ELF-1 (cell line): ENCODE measurements around the gene SPATA46.
A peak's percentile ranks its signal among the peaks of the same experiment; 100 is the strongest.

ENCODE experiments used
- DNase-seq: peaks from one replicate; pipeline ENCODE4 v3.0.0-alpha.2; 2016; ENCODE audit warnings: low read depth, low spot score

SPATA46 gene

GRCh38 chr1:162374406-162374805 is 2.2 kb downstream of the SPATA46 start:
- DNase-seq, result no peak

DNA sequence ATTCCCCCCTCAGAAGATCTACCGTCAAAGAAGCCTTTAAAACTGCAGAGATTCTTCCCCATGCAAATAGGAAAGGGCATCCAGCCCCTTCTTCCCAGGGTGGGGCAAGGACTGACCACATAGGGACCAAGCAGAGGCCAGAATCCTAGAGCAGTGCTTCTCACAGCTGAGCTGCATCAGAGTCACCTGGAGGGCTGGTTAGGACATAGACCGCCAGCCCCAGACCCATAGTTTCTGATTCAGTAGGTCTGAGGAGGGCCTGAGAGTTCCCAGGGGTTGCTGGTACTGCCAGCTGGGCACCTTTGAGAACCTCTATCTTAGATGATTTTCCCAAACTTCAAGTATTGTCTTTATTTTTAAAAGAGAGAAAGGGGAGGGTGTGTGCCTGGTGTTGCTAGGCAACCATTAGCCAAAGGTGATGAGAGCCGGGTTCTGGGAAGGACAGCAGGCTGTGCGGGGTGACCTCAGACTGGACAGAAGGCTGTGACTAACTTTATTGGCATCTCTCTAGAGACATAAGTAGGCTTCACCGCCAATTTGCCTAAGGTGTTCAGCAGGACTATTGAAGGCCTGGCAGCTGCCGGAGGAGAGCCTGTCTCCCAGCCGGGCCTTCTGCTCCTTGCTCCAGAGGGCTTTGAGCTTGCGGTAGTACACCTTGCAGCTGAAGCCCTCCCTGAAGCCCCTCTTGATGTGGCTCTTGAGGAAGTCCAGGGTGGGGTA is 3.0 kb downstream of the SPATA46 start:
- peak; percentile 57 for DNase-seq

GRCh38 chr1:162373072-162373427 is 3.6 kb downstream of the SPATA46 start:
- no peak for DNase-seq

DNA sequence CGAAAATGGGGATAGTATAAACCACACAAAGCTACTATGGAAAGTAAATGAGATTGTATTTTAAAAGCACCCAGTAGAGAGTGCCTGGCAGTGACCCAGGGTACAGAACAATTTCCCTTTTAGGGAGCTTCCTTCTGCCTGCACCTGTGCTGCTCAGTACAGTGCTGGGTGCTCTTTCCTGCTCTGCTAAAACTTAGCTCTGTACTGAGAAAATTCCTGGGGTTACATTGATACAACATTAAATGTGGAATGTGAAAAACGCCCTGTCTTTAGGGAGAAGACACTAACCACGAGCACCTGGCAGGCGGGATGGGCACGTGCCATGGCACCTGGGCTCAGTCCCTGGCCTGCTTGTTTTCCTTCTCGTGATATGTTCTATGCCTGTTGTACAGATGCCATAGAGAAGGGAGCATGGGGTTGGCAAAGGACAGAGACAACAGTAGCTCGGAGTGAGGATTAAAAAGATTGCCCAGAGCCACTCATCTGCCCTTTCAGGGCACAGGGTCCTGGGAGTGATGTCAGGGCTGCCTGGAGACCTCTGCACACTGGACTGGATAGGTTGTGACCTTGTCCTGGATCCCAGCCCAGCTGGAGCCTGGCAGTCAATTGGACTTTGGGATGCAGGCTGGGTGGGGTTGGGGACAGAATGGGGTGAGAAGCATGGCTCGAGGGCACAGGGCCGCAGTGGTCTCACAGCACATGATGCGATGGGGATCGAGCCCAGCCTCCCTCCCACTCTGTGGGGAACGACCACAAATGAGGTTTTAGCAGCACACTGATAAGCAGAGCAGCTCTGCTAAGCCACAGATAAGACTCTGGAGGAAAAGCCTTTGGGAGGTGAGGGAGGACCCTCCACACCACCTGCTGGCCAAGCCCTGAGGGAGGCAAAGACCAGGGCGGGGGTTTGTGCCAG is 4.2 kb downstream of the SPATA46 start:
- DNase-seq, result no peak

- no peak for DNase-seq
Observed at GRCh38 chr1:162371611-162372010, 5.0 kb downstream of the SPATA46 start.

- no peak for DNase-seq
Observed at GRCh38 chr1:162370721-162371120, 5.9 kb downstream of the SPATA46 start.

- no peak for DNase-seq
Observed at GRCh38 chr1:162370161-162370560, 6.5 kb downstream of the SPATA46 start.

DNA sequence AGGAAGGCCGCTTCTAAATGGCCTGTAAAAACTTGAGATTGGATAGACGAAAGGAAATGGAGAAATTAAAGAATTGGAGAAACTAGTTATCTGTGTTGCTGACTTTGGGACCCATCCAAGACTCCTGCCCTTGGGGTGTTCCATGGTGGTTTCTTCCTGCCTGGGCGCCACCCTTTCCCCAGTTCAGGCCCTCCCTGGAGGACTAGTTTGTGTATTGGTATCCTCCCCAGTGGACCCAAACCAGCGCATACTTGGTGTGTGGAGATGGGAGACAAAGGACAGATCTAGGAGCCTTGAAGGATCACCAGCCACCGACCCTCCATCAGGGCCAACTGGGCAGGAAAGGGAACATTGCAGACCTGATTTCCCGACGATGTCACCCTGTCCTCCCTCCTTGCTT is 7.1 kb downstream of the SPATA46 start:
- DNase-seq, result no peak

DNA sequence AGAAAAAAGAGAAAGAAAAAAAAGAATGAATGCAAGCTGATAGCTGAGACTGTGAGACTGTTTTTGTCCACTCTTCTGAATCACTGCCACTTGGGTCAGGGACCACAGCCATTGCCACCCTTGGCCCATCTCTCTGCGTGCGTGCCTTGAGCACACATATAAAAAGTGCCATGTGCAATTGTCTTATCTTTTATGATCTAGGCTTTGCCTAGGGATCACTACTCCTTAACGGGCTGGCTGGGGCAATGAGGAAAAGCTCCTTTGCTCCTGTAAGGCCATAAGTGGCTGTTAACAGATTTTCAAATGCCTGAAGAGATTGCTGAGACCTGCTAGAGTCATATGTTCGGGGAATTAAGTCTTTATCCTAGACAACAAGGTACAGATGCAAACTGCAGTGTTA is 8.2 kb downstream of the SPATA46 start:
- no peak for DNase-seq

DNA sequence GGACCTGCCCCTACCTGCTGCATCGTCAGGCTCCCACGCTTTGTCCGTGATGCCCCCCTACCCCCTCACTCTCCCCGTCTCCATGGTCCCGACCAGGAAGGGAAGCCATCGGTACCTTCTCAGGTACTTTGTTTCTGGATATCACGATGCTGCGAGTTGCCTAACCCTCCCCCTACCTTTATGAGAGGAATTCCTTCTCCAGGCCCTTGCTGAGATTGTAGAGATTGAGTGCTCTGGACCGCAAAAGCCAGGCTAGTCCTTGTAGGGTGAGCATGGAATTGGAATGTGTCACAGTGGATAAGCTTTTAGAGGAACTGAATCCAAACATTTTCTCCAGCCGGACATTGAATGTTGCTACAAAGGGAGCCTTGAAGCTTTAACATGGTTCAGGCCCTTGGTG is 8.9 kb downstream of the SPATA46 start:
- DNase-seq, result no peak

DNA sequence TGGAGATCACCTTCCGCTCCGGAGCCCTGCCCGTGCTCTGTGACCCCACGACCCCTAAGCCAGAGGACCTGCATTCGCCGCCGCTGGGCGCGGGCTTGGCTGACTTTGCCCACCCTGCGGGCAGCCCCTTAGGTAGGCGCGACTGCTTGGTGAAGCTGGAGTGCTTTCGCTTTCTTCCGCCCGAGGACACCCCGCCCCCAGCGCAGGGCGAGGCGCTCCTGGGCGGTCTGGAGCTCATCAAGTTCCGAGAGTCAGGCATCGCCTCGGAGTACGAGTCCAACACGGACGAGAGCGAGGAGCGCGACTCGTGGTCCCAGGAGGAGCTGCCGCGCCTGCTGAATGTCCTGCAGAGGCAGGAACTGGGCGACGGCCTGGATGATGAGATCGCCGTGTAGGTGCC is 9.6 kb downstream of the SPATA46 start:
- no peak for DNase-seq

GRCh38 chr1:162366671-162367070 is 10.0 kb downstream of the SPATA46 start:
- DNase-seq, result no peak

- DNase-seq, result no peak
Observed at GRCh38 chr1:162366149-162366548, 10.5 kb downstream of the SPATA46 start.

DNA sequence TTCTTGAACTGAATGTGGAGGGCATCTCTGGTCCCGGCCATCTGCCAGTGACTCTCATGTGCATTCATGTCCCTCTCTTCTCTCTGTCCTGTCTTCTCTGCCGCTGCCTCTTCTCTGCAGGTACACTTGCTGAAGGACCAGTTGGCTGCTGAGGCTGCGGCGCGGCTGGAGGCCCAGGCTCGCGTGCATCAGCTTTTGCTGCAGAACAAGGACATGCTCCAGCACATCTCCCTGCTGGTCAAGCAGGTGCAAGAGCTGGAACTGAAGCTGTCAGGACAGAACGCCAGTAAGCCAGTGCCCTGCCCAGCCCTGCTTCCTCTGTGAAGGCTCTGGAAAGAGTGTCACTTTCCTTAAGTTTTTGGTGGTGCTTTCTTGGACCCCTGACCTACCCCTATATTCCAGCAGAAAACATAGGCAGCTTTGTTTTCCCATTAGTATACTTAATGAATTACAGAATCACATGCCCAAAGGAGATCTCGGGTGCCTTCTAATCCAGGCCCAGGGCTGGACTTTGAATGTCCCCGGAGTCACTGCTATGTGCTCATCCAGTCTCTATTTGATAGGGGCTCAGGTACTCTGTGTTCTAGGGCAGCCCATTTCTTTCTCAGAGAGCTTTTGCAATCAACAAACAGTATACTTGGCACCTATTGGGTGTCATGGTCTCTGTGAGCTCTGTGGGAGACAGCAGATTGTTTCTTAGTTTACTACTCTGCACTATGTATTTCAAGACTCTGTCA is 11.2 kb downstream of the SPATA46 start:
- DNase-seq, result no peak

DNA sequence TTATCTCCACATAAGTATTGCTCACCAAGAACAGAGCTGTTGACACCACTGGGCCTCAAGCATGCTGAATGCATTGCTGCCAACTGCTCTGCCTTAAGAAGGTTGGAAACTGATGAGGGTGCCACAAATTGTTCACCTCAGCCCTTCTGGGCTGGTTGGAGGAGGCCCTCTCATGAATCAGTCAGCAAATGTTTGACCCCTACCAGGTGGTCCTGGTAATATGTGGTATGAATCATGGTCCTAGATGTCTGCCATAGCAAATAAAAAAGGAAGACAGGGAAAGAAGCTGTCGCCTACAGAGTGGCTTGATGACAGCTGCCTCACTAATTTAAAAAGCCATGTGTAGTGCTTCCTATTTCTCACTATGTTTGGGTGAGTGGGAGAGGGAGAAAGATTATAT is 12.2 kb downstream of the SPATA46 start:
- no peak for DNase-seq

DNA sequence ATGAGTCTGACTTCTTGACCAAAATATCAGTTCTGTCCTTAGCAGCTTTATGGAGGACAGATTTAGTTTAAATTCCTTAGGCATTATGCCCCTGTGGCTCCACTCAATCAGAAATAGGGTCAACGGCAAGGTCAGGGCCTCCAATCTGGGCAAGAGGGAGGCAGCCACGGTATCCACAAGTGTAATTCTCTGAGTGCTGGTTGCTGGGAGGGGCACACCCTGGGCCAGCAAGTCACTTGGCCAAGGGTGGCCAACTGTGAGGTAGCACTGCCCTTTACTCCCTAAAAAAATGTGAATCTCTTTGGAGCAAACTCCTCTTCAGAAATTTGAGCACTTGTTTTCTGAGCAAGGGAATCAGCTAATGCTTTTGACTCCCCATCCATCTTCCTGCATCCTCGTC is 12.8 kb downstream of the SPATA46 start:
- DNase-seq, result no peak

DNA sequence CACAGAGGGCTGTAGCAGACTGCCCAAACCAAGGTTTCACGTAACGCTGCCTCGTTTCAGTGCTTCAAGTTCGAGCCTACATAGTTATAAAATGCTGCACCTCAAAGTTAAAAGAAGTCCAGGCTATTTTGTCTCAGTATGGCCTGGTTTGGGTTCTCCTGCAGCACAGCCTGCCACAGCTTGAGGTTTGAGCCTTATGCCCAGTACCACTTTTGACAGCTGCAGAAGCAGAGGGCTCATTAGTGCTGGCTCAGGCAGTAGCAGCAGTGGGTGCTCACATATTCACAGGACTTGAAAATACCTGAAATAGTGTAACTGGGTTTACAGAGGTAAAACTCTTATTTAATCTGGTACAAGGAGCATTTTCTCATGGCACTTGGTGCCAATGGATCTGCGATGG is 15.3 kb downstream of the SPATA46 start:
- DNase-seq, result no peak

- DNase-seq, result no peak
Observed at GRCh38 chr1:162360874-162361260, 15.8 kb downstream of the SPATA46 start.

DNA sequence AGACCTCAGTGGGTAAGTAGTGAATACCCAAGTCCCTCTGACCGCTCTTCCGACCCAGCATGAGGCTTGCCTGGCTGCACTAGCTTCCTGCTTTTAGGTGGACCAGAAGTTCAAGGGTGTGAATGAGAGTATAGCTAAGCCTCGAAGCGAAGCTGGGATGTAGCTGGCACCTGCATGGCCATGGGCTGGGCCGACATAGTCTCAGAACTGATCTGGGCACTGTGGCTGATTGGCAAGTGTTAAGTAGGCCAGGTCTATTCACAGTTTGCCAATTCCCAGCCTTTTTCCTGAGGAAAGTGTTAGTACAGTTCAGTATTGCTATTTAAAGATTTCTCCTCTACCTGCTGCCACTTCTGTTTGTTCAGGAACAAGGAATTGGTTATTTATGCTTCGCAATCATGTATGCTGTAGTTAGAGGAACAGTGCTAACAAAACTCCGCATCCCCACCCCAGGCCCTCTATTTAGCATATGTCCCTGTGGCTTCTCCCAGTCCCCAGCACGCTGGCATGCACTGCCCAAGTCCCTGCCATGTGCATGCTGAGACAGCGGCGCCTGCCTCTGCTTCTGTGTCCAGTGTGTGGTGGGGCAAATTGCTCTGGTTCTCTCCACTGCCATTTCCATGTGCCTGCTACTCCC is 16.3 kb downstream of the SPATA46 start:
- DNase-seq, result no peak

DNA sequence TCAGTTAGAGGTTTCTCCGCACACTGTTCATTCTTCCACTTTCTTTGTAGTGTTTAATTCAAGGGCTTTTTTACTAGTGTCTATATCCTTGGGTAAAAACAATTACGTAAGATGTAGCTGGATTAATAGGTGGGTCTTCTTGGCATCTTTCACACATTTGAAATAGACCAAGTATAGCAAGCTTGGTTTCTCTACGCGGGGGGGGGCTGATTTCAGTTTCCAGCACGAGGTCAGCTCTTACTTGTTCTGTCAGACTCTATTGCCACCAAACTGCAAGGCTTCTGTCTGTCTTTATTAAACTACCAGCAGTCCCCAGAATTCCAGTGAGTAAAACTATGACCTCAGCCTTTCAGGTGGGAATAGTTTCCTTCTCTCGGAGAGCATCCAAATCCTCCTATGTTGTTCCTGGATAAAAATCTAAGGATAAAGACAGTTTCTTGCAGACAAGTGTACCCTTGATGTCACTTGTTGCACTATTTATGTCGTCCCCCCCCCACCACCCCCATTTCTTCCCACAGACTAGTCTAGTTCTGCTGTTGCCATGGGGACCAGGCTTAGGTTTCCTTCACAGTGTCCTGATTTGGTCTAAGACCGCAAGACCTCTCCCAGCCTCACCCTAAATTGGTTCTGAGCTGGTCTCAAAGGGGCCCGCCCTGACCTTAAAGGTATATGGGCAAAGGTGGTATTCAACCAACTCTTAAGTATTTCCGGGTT is 17.0 kb downstream of the SPATA46 start:
- DNase-seq, result no peak

DNA sequence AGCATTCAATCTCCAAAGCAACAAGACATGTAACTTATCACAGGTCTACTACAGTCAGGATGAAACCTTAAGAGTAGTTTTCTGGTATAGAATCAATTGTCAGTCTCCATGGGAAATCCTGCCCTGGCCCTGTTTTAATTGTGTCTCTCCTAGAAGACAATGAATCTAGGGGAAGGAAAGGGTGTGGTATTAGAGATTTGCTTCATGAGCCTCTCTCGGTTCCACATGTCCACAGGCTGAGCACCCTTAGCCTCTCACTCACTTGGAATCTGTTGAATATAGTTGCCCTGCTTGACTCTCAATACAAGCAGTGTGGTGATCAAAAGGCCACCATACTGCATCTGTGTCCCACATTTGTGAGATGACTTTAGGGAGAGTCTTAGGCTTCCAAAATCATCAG is 17.7 kb downstream of the SPATA46 start:
- no peak for DNase-seq
